ENCODE data around the gene C1QTNF2. TPM values are rescaled to one million over a fixed set of nuclear protein-coding genes. Genes with fewer than 3 reads are reported as not detected.

C1QTNF2 gene
- total RNA-seq (1 to 10 TPM; 2.1 to 3.0 TPM), polyA plus RNA-seq (1 to 10 TPM in 1 of 2 donors, under 1 TPM in 1; 0.62 to 1.1 TPM)
- long read RNA-seq, donor 1, partial matches to known transcripts, result 0 of 2 reads
- long read RNA-seq, donor 1, other reads (novel, unspliced or antisense), result 0 of 2 reads
- long read RNA-seq, donor 2, partial matches to known transcripts, result 0 of 2 reads
- long read RNA-seq, donor 2, other reads (novel, unspliced or antisense), result 0 of 2 reads
- long read RNA-seq, donor 3, partial matches to known transcripts, result 0 of 2 reads
- long read RNA-seq, donor 3, other reads (novel, unspliced or antisense), result 0 of 2 reads
- long read RNA-seq, donor 4, partial matches to known transcripts, result 0 of 1 reads
- long read RNA-seq, donor 4, other reads (novel, unspliced or antisense), result 0 of 1 reads
- long read RNA-seq, donor 5, transcript C1QTNF2-201 (3 exons, 2,414 nt), result major isoform, 5 of 5 reads
- long read RNA-seq, donor 5, partial matches to known transcripts, result 0 of 5 reads
- long read RNA-seq, donor 5, other reads (novel, unspliced or antisense), result 0 of 5 reads

- H3K9ac ChIP-seq (ENCODE audit: insufficient read depth in 1 of 2, low read length in 2 of 2), result peak within 1 kb of the TSS in 1 of 2 donors; percentile 61
- H3K4me3 ChIP-seq, result peak within 1 kb of the TSS; percentile 46
- DNase-seq (peak; percentile 82 to 89 (median 88)), ATAC-seq (ENCODE audit: insufficient read depth, low FRiP score) (peak; percentile 60)
- no peaks in the 10 kb centered on the region for H3K36me3 ChIP-seq (ENCODE audit: control insufficient read depth in 4 of 4, insufficient read depth in 4 of 4, low read length in 4 of 4)
- TF ChIP-seq CTCF (IDR thresholded peaks at IDR 0.05; ENCODE audit: control extremely low read depth, extremely low read depth), result no peak
- H3K9me3 ChIP-seq (ENCODE audit: control insufficient read depth in 4 of 4, insufficient read depth in 3 of 4, low read length in 3 of 4), result no peaks in the 10 kb centered on the region
- H3K4me1 ChIP-seq (ENCODE audit: control insufficient read depth in 5 of 5, insufficient read depth in 5 of 5, low read length in 5 of 5), result peaks cover 0 to 5% (median 0%) of the 10 kb centered on the region in 5 donors
- peaks cover 0 to 10% (median 6%) of the 10 kb centered on the region in 3 donors for H3K27me3 ChIP-seq (ENCODE audit: control insufficient read depth in 3 of 3, insufficient read depth in 3 of 3, low read length in 2 of 3)
- WGBS, 2 donors, result 3% methylated on average over 42 to 45 of the region's 45 CpGs
- H3K27ac ChIP-seq (ENCODE audit: low read depth in 1 of 2, low read length in 1 of 2), result peak within 1 kb of the TSS; percentile 55
Observed at GRCh38 chr5:160369990-160370712, at the start of gene C1QTNF2. TSS of gene C1QTNF2 (minus strand) at chr5:160370626. CDS start at chr5:160355011, 15,615 bp downstream.

- H3K4me1 ChIP-seq (ENCODE audit: control insufficient read depth in 5 of 5, insufficient read depth in 5 of 5, low read length in 5 of 5), result peaks cover 8 to 46% (median 11%) of the 10 kb centered on the region in 5 donors
- no peak overlapping the region for H3K9ac ChIP-seq (ENCODE audit: insufficient read depth in 1 of 2, low read length in 2 of 2)
Observed at GRCh38 chr5:160420331-160420610, 49.8 kb upstream of the C1QTNF2 start.

GRCh38 chr5:160419458-160420330, 49.3 kb upstream of the C1QTNF2 start:
- Histone ChIP-seq H3K9ac (ENCODE audit: insufficient read depth in 1 of 2, low read length in 2 of 2) (peak overlapping the region; percentile 90 to 98), H3K36me3 (ENCODE audit: control insufficient read depth in 4 of 4, insufficient read depth in 4 of 4, low read length in 4 of 4) (peaks cover 0 to 5% (median 0%) of the 10 kb centered on the region in 4 donors), H3K4me1 (ENCODE audit: control insufficient read depth in 5 of 5, insufficient read depth in 5 of 5, low read length in 5 of 5) (peaks cover 8 to 45% (median 11%) of the 10 kb centered on the region in 5 donors), H3K27ac (ENCODE audit: low read depth in 1 of 2, low read length in 1 of 2) (peak overlapping the region; percentile 75 to 84), H3K4me3 (no peak overlapping the region), H3K27me3 (ENCODE audit: control insufficient read depth in 3 of 3, insufficient read depth in 3 of 3, low read length in 2 of 3) (no peaks in the 10 kb centered on the region), H3K9me3 (ENCODE audit: control insufficient read depth in 4 of 4, insufficient read depth in 3 of 4, low read length in 3 of 4) (no peaks in the 10 kb centered on the region)
- TF ChIP-seq CTCF (IDR thresholded peaks at IDR 0.05; ENCODE audit: control extremely low read depth, extremely low read depth), result no peak
- WGBS, 2 donors, result 41 to 42% methylated on average over 11 of the region's 11 CpGs
- ATAC-seq (ENCODE audit: insufficient read depth, low FRiP score) (no peak), DNase-seq (peak in 1 of 3 donors; percentile 7)

More at GRCh38 chr5:160420331-160420610, 49.8 kb upstream of the C1QTNF2 start:
- no peak overlapping the region for H3K4me3 ChIP-seq
- no peak for TF ChIP-seq CTCF (IDR thresholded peaks at IDR 0.05; ENCODE audit: control extremely low read depth, extremely low read depth)
- DNase-seq (no peak), ATAC-seq (ENCODE audit: insufficient read depth, low FRiP score) (no peak)
- no peak overlapping the region for H3K27ac ChIP-seq (ENCODE audit: low read depth in 1 of 2, low read length in 1 of 2)
- no peaks in the 10 kb centered on the region for H3K9me3 ChIP-seq (ENCODE audit: control insufficient read depth in 4 of 4, insufficient read depth in 3 of 4, low read length in 3 of 4)
- H3K27me3 ChIP-seq (ENCODE audit: control insufficient read depth in 3 of 3, insufficient read depth in 3 of 3, low read length in 2 of 3), result no peaks in the 10 kb centered on the region
- H3K36me3 ChIP-seq (ENCODE audit: control insufficient read depth in 4 of 4, insufficient read depth in 4 of 4, low read length in 4 of 4), result peaks cover 0 to 5% (median 0%) of the 10 kb centered on the region in 4 donors

Measured in lung (tissue), 16 donors.